NCI-H1417 (cell line): Measurements from ENCODE around the gene RAB30.
A peak's percentile ranks its signal among the peaks of the same experiment; 100 is the strongest.
"Not testable (repeated sequence)": the region's sequence is repeated elsewhere in the genome, so short reads cannot be mapped to it uniquely, and the experiment has no call there.

Experiments used
- DNase-seq, 3 experiments: peaks; one replicate each; lab custom pipeline; 2025; lab: John Stamatoyannopoulos, UW

Gene RAB30

DNA sequence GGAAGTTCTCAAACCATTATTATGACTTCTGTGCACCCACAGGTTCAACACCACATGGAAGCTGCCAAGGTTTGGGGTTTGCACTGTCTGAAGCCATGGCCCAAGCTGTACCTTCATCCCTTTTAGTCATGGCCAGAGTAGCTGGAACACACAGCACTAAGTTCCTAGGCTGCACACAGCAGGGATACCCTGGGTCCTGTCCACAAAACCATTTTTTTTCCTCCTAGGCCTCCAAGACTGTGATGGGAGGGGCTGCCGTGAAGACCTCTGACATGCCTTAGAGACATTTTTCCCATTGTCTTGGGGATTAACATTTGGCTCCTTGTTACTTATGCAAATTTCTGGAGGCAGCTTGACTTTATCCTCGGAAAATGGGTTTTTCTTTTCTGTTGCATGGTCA, 127.5 kb downstream of the RAB30 start:
- DNase-seq = no peak

DNA sequence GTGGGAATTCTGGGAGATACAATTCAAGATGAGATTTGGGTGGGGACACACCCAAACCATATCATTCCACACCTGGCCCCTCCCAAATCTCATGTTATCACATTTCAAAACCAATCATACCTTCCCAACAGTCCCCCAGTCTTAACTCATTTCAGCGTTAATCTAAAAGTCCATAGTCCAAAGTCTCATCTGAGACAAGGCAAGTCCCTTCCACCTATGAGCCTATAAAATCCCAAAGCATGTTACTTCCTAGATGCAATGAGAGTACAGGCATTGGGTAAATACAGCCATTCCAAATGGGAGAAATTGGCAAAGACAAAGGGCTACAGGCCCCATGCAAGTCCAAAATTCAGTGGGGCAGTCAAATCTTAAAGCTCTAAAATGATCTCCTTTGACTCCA, 128.3 kb downstream of the RAB30 start:
- DNase-seq = not testable (repeated sequence)

DNA sequence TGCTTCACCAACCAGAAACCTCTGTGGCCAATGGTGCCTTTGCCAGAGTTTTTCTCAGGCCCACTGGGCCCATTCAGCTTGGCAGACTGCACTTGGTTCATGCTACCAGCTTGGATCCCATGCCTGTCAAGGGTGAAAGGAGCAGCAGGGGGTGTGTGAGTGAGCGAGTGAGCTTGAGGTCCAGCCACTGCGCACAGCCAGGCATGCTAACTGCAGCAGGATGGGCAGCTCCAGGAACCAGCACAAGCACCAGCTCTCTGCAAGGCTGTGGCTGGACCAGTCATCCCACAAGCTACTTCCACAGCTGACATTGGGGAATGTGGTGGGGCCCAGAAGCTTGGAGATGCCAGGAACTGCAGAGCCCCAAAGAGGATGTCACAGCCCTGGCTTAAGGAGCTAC, 129.3 kb downstream of the RAB30 start:
- DNase-seq = no peak

DNA sequence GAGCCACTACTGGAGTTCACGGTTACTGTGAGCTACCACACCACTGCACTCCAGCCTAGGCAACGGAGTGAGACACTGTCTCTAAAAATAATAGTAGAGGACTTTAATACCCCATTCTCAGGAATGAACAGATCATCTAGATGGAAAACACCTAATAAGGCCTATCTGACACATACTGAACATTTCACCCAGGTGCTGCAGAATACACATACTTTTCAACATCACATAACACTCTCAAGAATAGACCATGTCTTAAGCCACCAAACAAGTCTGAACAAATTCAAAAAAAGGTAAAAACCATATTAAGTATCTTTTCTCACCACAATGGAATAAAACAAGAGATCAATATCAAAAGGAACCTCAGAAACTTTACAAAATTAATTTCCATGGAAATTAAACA, 132.2 kb downstream of the RAB30 start:
- no peak for DNase-seq

DNA sequence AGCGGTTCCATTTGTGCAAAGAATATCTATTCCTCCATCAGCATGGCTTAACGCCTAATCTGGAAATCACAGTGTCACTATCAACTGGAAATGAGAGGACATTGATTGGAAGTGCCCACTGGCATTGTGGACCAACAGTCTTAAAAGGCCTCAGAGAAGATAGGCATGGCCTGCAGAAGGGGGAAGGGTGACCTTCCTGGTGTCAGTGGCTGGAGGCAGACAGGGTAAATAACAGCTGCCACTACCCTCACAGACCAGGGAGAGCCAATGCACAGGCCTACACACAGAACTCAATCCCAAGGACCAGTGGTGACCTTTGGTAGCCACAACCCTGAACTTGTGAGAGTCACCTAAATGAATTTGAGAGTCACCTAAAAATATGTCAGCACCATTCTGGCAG, 134.1 kb downstream of the RAB30 start:
- no peak for DNase-seq

DNA sequence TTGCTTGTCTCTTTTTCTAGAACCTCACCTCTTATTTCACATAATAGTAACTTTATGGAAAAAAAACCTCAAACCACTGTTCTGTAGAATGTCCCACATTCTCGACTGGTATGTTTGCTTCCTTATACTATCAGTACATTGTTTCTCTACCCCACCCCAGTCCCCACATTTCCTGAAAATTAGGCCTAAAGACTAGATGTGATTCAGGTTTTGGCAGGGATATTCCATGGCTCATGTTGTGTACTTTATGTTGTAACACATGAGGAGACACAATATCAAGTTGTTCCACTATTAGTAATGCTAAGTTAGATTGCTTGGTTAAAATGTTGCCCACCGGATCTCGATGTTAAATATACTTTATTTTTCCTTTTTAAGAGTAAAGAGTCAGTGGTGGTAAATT, 135.4 kb downstream of the RAB30 start:
- DNase-seq = no peak

DNA sequence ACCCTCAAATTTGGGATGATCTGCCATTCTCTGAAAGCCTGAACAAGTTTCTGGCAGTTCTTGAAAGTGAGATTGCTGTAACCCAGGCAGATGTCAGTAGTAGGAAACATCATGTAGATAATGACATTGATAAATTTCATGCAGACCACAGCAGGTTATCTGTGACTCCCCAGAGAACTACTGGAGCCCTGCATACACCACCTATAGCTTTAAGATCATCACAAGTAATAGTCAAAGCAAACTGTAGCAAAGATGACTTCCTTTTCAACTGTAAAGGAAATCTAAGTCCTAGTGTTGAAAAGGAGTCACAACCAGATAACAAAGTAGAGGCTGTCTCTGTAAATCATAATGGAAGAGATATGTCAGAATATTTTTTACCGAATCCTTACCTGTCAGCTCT, 139.1 kb downstream of the RAB30 start:
- no peak for DNase-seq

DNA sequence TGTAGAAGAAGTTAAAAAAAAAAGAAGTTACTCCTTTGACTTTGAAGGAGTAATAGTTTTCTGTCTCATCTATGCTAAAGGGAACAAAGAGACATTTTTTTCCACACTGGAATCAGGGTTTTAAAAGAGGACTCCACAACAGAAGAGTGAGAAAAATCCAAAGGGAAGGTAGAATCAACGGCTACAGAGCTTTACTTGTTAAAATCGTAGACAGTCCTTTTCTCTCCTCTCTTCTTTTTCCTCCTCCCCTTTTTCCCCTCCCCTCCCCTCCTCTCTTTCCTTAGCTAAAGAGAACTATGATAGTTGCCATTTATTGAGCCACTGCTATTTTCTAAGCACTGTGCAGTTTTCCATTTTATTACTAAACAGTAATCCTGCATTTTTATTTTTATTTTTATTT, 141.0 kb downstream of the RAB30 start:
- no peak for DNase-seq

DNA sequence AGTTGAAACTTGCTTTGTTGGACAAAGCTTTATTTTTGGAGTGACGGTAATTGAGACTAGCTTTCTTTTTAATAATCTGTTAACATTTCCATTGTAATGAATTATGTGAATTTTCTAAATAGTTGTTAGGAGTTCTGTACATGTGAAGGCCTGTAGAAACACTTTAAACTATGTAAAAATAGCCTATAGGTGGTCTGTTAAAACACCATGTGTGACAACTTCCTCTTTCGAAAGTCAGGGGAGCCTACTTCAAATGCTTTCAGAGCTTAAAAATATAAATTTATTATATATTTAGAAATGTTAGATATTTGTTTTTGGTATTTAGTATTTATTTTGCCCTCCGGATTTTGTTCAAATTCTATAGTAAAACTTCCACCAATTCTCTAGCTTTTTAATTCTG, 141.5 kb downstream of the RAB30 start:
- no peak for DNase-seq

DNA sequence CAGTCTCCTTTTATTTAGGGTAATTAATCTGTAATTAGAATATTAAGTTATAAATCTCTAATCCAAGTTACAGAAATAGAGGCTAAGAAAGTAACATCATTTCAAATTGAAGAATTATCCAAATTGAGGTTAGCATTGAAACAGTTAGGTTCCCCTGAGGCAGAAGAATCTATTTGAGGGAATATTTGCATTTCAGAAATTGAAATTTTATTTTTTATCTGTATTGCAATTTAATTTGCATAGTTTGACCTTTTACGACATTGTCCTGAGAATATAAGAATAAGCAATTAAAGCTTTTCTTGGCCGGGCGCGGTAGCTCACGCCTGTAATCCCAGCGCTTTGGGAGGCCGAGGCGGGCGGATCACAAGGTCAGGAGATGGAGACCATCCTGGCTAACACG, 142.6 kb downstream of the RAB30 start:
- no peak for DNase-seq

DNA sequence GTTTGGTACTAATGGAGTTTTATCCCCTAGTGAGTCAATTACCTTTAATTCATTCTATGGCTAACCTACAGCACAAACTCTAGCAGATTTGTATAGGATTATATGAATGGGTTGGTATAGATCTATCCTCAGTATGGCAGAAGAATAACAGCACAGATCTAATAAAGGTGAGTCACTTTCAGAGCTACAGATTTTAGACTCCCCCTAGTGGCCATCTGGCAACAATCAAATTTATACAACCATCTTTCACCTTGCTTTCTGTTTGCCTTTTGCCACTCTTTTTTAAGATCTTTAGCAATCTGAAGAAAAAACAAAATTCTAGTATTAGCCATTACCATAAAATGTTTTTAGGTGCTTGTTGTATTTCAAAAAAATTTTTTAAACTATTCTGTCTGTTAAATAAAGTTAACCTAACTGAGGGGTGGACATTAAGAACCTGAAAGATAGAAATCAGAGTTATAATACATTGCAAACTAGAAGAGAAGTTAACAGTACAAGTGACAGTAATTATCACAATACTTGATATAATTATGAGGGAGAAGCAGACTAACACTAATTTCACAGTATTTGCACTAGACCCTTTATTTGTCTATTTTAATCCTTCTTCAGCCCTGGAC, 144.3 kb downstream of the RAB30 start:
- peak; percentile 53 to 85 (median 67) for DNase-seq

DNA sequence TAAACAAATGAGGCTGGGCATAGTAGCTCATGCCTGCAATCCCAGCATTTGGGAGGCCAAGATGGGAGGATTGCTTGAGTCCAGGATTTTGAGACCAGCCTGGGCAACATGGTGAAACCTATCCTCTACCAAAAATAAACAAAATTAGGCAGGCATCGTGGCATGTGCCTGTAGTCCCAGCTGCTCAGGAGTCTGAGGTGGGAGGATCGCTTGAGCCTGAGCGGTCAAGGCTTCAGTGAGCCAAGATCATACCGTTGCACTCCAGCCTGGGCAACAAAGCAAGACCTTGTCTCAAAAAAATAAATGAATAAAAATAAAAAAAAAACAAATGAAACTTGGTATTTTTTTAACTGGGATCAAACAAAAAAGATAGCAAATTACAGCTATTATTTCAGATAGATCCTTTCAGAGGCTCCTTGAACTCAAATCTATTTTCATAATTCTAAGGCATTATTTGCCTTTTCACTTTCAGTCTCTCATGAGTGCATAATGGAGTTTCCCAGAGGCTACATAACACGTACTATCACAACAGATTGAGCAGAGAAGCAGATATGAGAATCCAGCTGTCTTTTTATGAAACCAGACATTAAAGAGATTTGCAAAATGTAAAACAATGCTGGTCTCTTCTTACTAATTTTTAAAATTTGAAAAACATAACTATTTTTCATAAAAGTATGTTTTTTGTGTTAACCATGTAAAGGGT, 147.0 kb downstream of the RAB30 start:
- no peak for DNase-seq
